GM21786 (cell line): ENCODE results near the gene CKS1B.

Experiments
- ATAC-seq: cut with Tn5 transposase; IDR thresholded peaks from one replicate; pipeline ENCODE4 v1.9.1; 2021; ENCODE audit not compliant: unreplicated experiment

CKS1B gene

DNA sequence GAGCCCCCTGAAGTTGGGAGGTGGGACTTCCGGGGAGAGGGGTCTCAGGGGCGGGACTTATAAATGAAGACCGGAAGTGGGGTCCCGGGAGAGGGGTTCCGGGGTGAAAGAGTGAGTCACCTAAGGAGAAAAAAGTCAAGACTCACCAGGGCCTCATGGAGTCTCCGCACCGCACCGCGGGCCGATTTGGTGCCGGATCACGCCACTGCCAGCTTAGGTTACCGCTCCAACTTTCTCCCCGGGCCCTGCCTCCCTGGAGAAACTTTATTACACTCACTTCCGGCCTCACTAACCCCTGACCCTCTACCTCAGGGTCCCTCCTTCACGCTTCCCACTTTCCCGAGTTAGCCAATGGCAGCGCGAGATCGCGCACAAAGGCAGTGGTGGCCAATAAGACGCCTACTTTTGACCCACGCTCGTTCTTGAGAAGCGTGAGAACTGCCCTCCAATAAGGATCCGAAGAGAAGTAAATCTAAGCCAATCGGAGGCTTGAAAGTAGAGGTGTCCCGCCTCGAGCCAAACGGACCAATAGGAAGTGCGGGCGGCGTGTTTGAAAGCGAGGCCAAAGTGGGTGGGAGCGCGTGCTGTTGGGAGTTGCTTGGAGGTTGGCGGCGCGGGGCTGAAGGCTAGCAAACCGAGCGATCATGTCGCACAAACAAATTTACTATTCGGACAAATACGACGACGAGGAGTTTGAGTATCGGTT lies at the start of gene CKS1B:
CKS1B (plus strand) TSS at position 580 of the 706 bp plus-strand sequence; CDS start at position 645, 65 bp downstream.
- ATAC-seq, result peak; percentile 77

DNA sequence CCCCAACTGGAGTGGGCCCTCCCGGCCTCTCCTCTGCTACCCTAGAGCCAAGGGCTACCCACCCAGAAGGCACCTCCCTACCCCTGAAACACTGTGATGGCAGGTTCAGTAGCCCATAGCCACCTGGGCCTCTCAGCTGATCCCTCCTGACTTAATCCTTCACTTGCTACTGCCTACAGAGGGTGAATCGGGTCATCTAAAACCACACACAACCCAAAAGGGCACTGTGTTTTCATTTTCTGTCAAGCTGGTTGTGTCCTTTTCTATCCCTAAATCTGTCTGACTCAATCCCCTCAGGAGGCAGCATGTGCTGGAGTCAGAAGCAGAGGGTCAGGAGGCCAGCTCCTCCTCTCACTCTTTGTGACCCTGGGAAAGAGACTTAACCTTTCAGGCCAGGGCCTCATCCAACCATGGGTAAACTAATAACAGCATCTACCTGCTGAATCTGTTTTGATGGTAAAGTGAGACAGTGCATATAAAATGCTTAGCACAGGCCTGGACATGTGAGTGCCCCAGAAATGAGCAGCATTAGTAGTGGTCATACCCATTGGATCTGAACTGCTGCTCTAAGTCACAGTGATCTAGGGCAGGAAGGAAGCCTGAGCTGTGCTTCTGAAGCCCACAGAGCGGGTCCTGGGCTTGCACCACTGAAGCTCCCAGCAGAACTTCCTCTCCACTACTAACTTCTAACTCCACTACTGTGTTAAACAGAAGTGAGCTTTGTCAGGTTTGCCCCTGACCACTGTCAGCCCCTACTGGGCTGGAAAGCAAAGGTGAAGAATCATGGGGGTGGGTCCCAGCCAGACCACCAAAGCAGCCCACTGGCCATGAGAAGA lies 48.9 kb upstream of the CKS1B start:
- ATAC-seq, result no peak

DNA sequence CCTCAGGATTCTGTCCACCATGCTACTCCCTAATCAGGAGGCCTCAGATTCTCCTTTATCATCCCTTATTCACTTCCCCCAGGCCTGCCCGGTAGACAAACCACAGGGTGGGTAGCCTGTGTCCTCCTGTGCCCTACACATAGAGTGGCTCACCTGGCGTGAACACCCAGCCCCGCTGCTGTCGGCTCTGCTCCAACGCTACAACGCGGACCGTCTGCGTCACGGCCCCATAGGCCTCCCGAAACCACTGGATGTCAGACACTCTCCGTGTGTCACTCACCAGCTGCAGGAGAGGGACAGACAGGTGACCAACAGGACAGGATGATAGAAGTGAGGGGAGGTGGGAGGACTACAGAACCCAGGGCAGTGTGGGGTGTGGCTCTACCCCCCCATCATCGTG lies 48.3 kb upstream of the CKS1B start:
- ATAC-seq, result no peak

DNA sequence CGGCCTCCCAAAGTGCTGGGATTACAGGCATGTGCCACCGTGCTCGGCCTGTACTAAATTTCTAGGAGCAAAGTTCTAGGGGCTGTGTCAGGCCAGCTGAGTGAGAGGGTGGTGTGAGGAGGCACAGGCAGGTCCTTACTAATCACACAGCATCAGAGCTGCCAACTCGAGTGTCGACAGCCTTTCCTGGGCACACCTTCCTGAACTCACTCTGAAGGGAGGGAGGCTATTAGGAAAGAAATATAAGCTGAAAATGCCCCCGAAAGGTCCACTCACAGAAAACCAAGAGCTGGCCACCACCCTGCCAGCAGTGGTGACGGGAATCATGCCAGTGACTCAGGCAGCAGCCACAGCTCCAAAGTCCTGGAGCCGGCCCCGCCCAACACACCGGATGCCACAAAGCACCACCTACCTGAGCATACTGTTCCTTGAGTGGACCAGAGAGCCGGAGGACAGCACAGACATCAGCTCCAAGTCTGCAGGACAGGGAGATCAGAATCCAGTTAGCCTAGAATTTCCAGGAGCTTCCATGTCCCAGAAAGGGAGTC lies 42.5 kb upstream of the CKS1B start:
- no peak for ATAC-seq

DNA sequence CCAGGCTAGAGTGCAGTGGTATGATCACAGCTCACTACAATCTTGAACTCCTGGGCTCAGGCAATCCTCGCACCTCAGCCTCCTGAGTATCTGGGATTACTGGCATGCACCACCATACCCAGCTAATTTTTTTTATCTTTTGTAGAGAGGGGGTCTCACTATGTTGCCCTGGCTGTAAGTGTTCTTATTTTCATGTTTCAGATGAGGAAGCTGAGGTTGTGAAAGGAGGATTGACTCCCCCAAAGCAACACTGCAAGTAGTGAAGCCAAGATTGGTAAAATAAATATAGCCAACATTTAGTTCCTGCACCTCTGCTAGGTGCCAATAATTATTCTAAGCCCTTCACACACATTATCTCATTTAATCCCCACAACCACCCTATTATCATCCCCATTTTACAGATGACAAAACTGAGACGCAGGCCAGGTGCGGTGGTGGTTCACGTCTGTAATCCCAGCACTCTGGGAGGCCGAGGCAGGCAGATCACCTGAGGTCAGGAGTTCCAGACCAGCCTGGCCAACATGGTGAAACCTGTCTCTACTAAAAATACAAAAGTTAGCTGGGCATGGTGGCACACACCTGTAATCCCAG lies 40.0 kb upstream of the CKS1B start:
- no peak for ATAC-seq

DNA sequence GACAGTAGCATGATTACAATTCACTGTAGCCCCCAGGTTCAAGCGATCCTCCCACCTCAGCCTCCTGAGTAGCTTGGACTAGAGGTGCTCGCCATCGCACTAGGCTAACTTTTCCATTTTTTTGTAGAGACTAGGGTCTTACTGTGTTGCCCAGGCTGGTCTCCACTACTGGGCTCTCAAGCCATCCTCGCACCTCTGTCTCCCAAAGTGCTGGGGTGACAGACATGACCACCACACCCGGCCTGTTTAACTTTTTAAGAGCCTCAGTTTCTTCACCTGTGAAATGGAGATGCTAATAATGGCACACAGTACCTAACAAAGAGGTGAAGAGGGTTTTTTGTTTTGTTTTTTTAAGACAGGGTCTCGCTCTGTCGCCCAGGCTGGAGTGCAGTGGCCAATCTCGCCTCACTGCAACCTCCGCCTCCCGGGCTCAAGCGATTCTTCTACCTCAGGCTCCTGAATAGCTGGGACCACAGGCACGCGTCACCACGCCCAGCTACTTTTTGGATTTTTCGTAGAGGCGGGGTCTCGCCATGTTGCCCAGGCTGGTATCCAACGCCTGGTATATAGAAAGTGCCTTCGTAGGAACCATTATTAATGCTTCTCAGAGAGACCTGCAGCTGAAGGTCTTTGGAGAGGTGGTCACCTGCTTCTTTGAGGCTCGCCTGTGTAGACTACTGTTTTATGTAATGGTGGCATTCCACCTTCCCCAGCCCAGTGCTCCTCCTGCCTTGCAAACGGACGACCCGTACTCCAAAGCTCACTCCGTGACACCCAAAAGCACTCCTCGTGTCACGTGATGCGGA lies 38.5 kb upstream of the CKS1B start:
- ATAC-seq, result no peak

DNA sequence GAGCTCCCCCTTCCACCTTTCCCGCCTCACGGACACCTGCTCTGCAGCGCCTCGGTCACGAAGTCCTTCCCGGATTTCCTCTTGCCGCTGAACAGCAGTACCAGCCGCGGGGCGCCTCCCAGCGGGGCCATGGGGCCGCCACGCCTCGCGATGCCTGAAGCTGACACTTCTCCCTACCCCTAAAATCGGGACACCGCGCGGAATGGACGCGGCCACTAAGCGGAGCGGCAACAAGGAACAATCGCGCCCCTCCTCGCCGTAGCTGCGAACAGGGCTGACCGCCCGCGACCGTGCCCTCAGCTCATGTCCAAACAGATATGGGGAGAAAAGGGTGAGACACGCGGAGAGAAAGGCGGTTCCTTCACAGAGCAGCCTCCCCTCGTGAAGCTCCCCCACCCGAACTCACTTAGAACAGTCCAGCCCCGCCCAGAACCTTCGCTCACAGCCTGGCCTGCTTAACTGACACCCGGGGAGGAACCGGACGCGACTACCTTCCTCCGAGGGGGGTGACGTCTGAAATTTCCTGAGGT lies 37.9 kb upstream of the CKS1B start, which contains the start of gene PMVK:
PMVK (minus strand) TSS at position 165 of the 530 bp plus-strand sequence; CDS start at position 131, 34 bp downstream.
- peak; percentile 64 for ATAC-seq

DNA sequence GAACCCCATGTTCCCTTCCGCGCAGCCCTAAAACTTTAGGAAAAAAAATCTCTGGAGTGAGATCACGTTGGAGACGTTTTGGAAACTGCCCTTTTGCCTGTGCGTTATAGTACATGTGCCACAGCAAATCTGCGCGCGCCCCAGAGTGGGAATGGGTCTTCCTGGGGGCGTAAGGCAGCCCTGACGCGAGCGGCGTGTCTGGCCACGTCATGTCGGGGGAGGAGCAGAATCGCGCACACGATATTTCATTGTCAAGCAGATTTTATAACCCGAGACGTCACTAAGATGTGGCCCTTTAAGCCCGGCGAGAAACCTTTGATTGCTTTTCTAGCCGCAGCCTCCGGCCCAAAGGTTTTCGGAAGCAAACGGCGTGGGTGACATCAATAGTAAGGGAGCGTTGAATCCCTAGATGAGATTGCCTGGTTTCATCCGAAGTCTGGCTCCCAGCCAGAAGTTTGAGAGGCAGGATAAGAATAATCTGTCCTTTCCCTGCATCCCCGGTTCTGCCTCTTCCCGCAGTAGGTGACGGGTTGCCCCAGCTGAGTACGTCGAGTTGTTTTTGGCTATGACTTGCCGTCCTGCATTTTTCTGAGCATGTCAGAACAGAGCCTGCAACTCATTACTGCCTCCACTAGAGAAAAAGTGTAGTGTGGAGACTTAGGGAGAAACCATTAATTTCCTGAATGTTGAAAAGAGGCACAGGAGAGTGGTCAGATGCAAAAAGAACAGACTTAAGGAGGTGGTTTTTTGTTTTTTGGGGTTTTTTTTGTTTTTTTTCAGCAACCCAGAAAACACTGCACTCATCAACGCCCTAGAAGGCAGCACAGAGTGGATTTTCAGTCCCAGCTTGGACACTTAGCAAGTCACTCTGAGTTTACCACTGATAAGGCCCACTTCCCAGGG lies 37.1 kb upstream of the CKS1B start:
- peak; percentile 44 for ATAC-seq

DNA sequence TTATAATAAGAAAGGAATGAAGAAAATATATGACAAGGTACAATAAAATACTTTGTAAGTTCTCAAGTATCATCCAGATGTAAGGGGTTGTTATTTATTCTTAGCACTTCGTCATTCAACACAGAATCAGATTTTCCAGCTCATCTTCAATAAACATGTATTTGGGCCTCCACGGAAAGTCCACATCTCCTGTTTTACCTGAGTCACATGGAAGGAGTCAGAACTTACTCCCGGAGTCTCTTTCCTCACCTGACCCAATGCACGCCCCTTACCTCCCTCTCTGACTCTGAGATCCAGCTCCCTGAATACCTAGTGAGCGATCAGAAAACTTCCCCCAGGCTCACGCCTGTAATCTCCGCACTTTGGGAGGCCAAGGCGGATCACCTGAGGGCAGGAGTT lies 36.5 kb upstream of the CKS1B start:
- no peak for ATAC-seq

DNA sequence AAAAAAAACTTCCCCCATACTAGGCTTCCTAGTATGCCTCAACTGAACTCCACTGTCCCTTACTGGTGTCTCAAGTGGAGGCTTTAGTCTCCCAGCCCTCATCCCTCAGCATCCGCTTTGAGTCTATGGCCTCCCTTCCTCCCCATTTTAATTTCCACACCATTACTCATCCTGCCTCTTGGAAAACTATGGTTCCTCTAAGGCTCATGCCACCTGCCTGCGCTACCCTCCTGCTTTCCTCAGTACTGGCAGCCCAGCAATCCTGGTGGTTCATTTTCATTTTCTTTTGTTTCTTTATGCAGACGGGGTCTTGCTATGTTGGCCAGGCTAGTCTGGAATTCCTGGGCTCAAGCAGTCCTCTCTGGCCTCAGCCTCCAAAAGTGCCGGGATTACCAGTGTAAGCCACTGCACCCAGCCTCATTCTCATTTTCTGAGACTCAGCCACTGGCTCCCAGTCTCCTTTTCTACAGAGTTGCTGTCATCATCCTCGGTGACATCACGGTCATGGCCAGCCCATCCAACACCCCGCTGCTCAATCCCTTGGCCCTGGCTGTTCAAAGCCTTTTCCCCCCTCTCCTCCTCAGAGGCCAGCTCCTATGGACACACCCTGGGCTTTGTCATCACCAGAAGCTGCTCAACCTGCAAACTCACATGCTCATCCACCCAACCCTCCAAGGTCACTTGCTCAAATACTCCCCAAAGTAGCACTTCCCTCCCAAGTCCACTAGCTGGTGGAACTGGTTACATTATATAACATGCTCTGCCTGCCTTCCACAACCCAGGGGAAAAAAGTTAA lies 35.7 kb upstream of the CKS1B start:
- ATAC-seq, result no peak

DNA sequence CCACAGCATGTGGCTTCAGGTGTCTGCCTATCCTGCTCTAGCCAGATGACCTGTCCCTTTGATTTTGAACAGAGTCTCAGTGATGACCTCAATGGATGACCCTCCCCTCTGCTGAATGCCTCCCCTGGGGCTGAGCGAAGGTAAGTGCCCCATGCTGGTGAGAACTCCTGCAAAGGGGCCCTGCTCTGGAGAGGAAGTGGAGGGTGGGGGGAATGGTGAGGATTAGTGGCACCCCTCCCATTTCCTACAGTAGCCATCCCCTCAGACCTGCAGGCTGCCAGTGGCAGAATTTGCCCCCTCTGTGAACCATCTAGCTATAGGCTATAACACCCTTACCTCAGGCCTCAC lies 34.3 kb upstream of the CKS1B start:
- ATAC-seq, result no peak

DNA sequence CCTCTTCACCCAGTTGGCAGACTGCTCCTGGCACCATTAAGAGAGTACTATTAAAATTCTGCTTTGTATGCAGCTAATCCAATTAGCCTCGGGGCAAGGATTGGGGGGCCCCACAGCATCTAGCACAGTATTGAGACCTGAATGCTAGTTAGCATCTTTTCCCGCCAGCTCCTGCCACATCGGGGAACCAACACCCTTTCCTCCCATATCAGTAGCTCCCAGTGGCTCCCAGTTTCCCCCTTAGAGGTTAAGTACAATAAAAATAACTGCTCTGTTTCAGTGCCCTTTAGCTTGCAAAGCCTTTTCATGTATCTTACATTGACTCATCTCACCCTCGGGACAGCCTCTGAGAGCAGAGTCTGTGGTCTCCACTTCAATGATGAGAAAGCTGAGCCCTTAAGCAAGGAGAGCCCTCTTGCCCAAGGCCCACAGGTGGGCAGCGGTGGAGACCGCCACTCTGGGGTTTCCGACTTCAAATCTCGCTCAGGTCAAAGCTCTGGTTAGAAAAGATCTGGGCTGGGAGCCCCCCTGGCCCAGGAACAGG lies 33.8 kb upstream of the CKS1B start:
- no peak for ATAC-seq

DNA sequence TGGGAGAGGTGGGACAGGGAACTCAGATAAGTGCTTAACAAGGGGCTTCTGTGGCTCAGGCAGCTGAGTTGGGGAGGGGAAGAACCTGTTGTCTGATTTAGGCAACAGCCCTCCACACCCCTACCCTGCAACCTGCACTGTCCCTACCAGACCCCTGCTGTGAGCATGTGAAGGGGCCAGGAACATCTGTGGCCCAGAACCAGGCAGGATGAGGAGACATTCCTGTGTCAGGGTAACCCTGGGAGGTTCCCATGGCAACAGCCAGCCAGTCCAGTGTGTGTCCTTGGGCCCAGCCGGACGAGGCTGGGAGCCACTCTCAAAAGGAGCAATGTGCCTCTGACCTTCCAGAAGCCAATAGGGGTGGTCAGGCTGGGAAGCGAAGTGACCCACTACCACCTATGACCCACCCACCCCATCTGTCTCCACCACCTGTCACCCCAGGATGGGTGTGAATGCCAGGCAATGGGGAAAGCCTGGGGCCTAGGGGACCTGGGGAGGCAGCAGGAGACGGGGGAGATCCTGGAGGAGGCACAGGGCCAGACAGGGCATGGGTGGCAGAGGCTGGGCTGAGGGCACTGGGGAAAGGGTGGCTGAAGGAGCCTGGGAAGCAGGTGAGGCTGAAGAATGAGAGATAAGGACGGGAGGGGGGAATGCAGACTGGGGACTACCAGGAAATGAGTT lies 33.0 kb upstream of the CKS1B start:
- ATAC-seq, result no peak

DNA sequence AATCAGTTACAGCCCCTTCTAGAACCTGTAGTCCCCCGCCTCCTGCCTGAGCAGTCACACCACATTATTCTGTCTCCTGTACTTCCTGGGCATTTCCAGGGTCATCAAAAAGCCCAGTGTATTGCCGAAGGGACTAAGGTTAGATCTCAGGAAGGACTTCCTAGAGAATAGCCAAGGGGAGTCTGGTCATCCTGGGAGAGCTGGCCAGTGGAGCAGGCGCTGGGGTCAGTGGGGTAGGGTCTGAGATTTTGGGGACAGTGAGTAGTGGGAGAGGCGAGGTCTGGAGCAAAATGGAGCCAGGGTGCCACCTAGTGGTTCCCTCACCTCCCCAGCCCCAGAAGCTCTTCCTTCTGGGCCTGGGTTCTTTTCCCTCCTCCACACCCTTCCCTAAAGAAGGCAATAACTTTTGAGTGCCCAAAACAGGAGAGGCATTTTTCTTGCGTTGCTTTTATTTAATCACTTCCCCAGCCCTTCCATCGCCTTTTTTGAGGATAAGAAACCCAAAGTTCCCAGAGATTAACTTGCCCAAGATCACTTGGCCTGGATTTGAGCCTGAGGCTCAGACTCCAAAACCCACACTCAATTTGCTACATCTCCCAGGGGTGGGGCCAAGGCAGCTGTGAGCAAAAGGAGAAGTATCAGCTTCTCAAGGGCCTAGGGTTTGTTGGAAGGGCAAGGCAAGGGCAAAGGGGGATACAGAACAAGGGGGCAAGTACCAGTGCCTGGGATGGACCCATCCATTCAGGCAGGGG lies 30.7 kb upstream of the CKS1B start:
- no peak for ATAC-seq

DNA sequence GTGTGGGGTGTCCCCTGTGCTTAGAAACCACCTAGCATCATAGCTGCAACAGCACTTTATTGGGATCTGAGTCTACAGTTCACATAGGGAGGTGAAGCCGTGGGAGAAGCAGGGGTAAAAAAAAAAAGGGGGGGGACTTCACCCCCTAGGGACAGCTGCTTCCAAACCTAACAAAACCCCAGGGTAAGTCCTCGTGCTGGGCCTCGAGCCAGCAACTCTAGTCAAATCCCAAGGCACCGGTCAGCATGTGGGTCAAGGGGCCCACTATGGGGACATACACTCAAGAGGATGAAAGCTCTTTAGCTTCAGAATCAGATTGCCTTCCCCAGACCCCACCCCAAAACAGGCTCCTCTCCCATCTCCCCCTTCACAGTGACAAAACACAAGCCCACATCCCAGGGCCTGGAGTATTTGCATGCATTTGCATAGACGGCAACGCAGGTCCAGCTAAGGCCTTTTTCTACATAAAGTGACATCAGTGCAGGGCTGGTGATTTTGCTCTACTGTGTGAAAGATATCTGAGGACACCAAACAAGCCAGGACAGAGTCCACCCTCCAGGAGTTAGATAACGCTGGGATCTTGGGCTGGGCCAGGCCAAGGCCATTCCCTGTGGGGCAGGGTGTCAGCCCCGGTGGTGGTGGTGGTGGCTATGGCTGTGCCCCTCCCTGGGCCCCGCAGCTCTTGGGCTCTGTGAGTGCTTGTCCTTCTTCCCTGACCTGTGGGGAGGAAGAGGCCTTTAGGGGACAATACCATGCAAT lies 29.9 kb upstream of the CKS1B start:
- ATAC-seq, result no peak

DNA sequence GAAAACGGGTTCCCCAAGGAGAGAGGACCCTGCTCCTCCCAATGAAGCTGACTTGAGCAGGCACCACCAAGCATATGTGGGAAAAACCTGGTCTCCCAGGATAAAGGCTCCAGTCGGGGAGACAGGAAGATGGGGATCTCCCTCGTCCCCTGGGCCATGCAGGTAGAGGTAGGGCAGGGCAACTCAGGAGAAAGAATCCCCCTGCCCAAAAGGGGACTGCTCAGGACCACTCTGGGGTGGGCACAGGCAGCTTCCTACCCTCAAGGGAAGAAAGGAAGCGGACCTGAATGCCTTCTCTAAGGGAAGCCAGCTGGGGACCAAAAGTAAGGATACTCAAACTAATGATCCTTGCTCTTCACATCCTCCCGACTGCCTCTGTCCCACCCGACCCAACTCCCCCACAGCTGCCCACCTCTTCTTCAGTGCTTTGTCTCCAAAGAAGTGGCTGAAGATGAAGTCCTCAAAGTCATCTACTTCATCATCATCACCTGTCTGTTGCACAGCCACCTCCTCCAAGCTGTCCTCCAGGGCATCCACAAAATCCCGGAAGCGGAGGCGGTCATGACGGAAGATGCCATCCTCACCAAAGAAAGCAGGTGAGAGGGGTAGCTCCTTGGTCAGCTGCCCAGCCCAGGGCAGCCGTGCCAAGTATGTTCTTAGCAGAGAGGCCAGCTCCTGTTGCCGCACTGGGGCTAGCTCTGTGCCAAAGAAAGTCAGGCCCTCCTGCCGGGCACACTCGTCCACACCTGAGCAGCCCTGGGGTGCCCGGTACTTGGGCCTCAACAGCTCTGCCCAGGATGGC lies 29.1 kb upstream of the CKS1B start:
- no peak for ATAC-seq
